ENCODE measurements around the gene MOB3A. TPM values are rescaled to one million over a fixed set of nuclear protein-coding genes. Genes with fewer than 3 reads are reported as not detected.
A peak's percentile ranks its signal among the peaks of the same experiment; 100 is the strongest.
"Not testable (repeated sequence)": the region's sequence is repeated elsewhere in the genome, so short reads cannot be mapped to it uniquely, and the experiment has no call there.

MOB3A gene
- total RNA-seq, 1 experiment from 2014 or later: 9.2 TPM

GRCh38 chr19:2039089-2039958 lies 56.8 kb downstream of the MOB3A start:
- no peaks in the 10 kb centered on the region for H3K4me1 ChIP-seq
- DNase-seq: no peak
- H3K36me3 ChIP-seq: peaks cover 7% of the 10 kb centered on the region; the same call in 1 of the 2 replicates
- H3K4me3 ChIP-seq: no peak overlapping the region
- H3K9me3 ChIP-seq (replicated peaks): no peaks in the 10 kb centered on the region
- H3K27me3 ChIP-seq: no peaks in the 10 kb centered on the region
- H3K27ac ChIP-seq: no peak overlapping the region

GRCh38 chr19:2038284-2039088 lies 57.6 kb downstream of the MOB3A start:
- H3K4me1 ChIP-seq: no peaks in the 10 kb centered on the region
- H3K27ac ChIP-seq: no peak overlapping the region

GRCh38 chr19:2037651-2038255 lies 58.4 kb downstream of the MOB3A start:
- no peak for DNase-seq
- Histone ChIP-seq H3K4me3 (no peak overlapping the region), H3K36me3 (peaks cover 7% of the 10 kb centered on the region; the same call in 1 of the 2 replicates), H3K9me3 (replicated peaks) (no peaks in the 10 kb centered on the region), H3K27me3 (no peaks in the 10 kb centered on the region), H3K27ac (no peak overlapping the region), H3K4me1 (peaks cover under 1% of the 10 kb centered on the region; the same call in 1 of the 2 replicates)

More at GRCh38 chr19:2038284-2039088, 57.6 kb downstream of the MOB3A start:
- Histone ChIP-seq H3K36me3 (peaks cover 7% of the 10 kb centered on the region; the same call in 1 of the 2 replicates), H3K4me3 (no peak overlapping the region), H3K27me3 (no peaks in the 10 kb centered on the region), H3K9me3 (replicated peaks) (no peaks in the 10 kb centered on the region)
- DNase-seq: no peak

GRCh38 chr19:2036424-2036823 lies 59.7 kb downstream of the MOB3A start:
- H3K36me3 ChIP-seq: 0 out of 2 replicates have a peak, but pooled peaks cover 1% of the 10 kb centered on the region
- no peak for DNase-seq
- H3K9me3 ChIP-seq (replicated peaks): no peaks in the 10 kb centered on the region
- H3K27ac ChIP-seq: no peak overlapping the region
- H3K4me3 ChIP-seq: no peak overlapping the region
- no peaks in the 10 kb centered on the region for H3K27me3 ChIP-seq
- peaks cover 7% of the 10 kb centered on the region; the same call in 1 of the 2 replicates for H3K4me1 ChIP-seq

- Histone ChIP-seq H3K36me3 (no peaks in the 10 kb centered on the region), H3K27me3 (no peaks in the 10 kb centered on the region), H3K27ac (no peak overlapping the region), H3K9me3 (replicated peaks) (no peaks in the 10 kb centered on the region), H3K4me3 (no peak overlapping the region), H3K4me1 (peaks cover 7% of the 10 kb centered on the region; the same call in 1 of the 2 replicates)
- no peak for DNase-seq
Observed at GRCh38 chr19:2035590-2035991, 60.5 kb downstream of the MOB3A start.

GRCh38 chr19:2034729-2035589 lies 61.2 kb downstream of the MOB3A start:
- DNase-seq: peak; percentile 60 to 68
- no peak overlapping the region for H3K4me3 ChIP-seq
- no peaks in the 10 kb centered on the region for H3K27me3 ChIP-seq
- H3K36me3 ChIP-seq: no peaks in the 10 kb centered on the region
- H3K27ac ChIP-seq: no peak overlapping the region
- H3K4me1 ChIP-seq: peaks cover 7% of the 10 kb centered on the region; the same call in 1 of the 2 replicates
- H3K9me3 ChIP-seq (replicated peaks): no peaks in the 10 kb centered on the region

GRCh38 chr19:2034253-2034652 lies 61.9 kb downstream of the MOB3A start:
- H3K9me3 ChIP-seq (replicated peaks); H3K36me3 ChIP-seq; H3K4me3 ChIP-seq; H3K27ac ChIP-seq; DNase-seq; H3K27me3 ChIP-seq; H3K4me1 ChIP-seq: not testable (repeated sequence)

- DNase-seq: no peak
- Histone ChIP-seq H3K4me3 (no peak overlapping the region), H3K27me3 (no peaks in the 10 kb centered on the region), H3K9me3 (replicated peaks) (no peaks in the 10 kb centered on the region), H3K27ac (no peak overlapping the region), H3K4me1 (peaks cover 9% of the 10 kb centered on the region; the same call in 1 of the 2 replicates), H3K36me3 (no peaks in the 10 kb centered on the region)
Observed at GRCh38 chr19:2033825-2034159, 62.3 kb downstream of the MOB3A start.

GRCh38 chr19:2033115-2033824 lies 62.9 kb downstream of the MOB3A start:
- Histone ChIP-seq H3K9me3 (replicated peaks) (no peaks in the 10 kb centered on the region), H3K27ac (no peak overlapping the region), H3K27me3 (no peaks in the 10 kb centered on the region), H3K4me1 (peaks cover 10% of the 10 kb centered on the region; the same call in 1 of the 2 replicates), H3K4me3 (no peak overlapping the region), H3K36me3 (no peaks in the 10 kb centered on the region)
- no peak for DNase-seq

- DNase-seq: peak; percentile 84 to 87
- peaks cover 10% of the 10 kb centered on the region; the same call in 1 of the 2 replicates for H3K4me1 ChIP-seq
- no peaks in the 10 kb centered on the region for H3K36me3 ChIP-seq
- H3K9me3 ChIP-seq (replicated peaks): no peaks in the 10 kb centered on the region
- H3K27ac ChIP-seq: peak overlapping the region; percentile 39
- no peaks in the 10 kb centered on the region for H3K27me3 ChIP-seq
- peak overlapping the region; percentile 9 for H3K4me3 ChIP-seq
Observed at GRCh38 chr19:2032296-2032941, 63.7 kb downstream of the MOB3A start.

- Histone ChIP-seq H3K27me3 (no peaks in the 10 kb centered on the region), H3K9me3 (replicated peaks) (0 out of 2 replicates have a peak, but pooled peaks cover 3% of the 10 kb centered on the region), H3K4me3 (no peak overlapping the region), H3K27ac (no peak overlapping the region), H3K36me3 (no peaks in the 10 kb centered on the region), H3K4me1 (peaks cover 6% of the 10 kb centered on the region; the same call in 1 of the 2 replicates)
- no peak for DNase-seq
Observed at GRCh38 chr19:2027361-2027760, 68.8 kb downstream of the MOB3A start.

- Histone ChIP-seq H3K27ac (no peak overlapping the region), H3K4me3 (no peak overlapping the region), H3K9me3 (replicated peaks) (0 out of 2 replicates have a peak, but pooled peaks cover 3% of the 10 kb centered on the region), H3K27me3 (no peaks in the 10 kb centered on the region), H3K36me3 (no peaks in the 10 kb centered on the region), H3K4me1 (peaks cover 3% of the 10 kb centered on the region; the same call in 1 of the 2 replicates)
- DNase-seq: no peak
Observed at GRCh38 chr19:2026770-2027169, 69.4 kb downstream of the MOB3A start.

- Histone ChIP-seq H3K4me1 (no peaks in the 10 kb centered on the region), H3K36me3 (no peaks in the 10 kb centered on the region), H3K27me3 (no peaks in the 10 kb centered on the region), H3K4me3 (no peak overlapping the region), H3K27ac (no peak overlapping the region), H3K9me3 (replicated peaks) (0 out of 2 replicates have a peak, but pooled peaks cover 3% of the 10 kb centered on the region)
- no peak for DNase-seq
Observed at GRCh38 chr19:2022289-2022688, 73.8 kb downstream of the MOB3A start.

All from SJCRH30 (cell line).